Activated CD8-positive, alpha-beta memory T cell treated with anti-CD3 and anti-CD28 coated beads for 24 hours (primary cell): Measurements from ENCODE around the gene SAYSD1.
"Not testable (repeated sequence)": the region's sequence is repeated elsewhere in the genome, so short reads cannot be mapped to it uniquely, and the experiment has no call there.

Experiments
- DNase-seq: peaks from one replicate; pipeline ENCODE4 v3.0.0-alpha.2; 2020

SAYSD1 gene, protein sequence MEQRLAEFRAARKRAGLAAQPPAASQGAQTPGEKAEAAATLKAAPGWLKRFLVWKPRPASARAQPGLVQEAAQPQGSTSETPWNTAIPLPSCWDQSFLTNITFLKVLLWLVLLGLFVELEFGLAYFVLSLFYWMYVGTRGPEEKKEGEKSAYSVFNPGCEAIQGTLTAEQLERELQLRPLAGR

DNA sequence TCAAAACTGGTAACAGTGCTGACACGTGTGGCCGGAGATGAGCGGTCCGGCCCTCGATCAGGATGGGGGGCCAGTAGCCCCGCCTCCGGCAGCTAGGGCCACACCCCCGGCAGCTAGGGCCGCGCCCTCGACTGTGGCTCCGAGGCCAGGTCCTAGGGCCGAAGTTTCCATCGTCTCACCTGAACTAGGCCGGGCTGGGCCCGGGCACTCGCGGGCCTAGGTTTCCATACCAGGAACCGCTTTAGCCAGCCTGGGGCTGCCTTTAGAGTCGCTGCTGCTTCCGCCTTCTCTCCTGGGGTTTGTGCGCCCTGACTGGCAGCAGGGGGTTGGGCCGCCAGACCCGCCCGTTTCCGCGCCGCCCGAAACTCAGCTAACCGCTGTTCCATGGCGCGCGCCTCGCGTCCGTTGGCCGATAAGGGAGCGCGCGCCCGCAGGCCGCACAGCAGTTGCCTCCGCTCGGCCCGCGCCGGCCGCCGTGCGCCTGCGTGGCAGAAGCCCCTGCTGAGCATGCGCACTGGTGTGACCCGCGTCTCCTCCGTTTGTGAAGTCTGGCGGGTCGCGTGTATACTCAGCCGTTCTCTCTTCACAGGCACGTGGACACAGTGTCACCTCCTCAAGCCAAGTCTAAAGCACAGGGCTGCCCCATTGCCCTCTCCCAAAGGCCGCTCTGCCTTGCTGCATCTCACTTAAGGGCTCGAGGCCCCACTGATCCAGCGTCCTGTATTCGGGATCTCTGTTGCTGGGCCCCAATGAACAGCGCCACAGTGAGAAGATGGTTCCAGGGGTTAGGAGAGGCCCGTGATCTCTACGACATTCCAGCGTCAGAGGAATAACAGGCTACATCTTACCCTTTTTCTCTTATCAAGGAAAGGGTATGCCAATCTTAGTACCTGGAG, at the start of gene SAYSD1:
Gene SAYSD1, minus strand, starts transcription at position 483 of the 896 bp plus-strand sequence. Its CDS starts 97 bp downstream, at position 386.
- peak; percentile 95 for DNase-seq

DNA sequence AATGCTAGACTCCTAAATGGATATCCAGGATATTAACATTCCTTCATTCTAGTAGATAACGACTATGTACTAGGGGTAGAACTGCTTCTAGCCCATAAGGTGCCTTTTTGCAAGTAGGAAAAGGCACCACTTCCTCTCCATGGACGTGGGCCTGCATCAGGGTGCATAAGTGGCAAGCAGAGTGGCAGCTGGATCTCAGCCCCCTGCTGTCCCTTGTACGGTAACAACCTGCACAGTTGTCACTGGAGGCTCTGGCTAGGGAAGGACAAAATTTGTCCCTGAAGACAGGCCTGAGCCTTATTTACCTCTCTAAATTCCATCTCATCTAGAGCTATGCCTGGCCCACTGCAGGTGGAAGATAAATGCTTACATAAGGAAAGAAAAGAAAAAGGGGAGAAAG, 42.5 kb upstream of the SAYSD1 start:
- DNase-seq = no peak

DNA sequence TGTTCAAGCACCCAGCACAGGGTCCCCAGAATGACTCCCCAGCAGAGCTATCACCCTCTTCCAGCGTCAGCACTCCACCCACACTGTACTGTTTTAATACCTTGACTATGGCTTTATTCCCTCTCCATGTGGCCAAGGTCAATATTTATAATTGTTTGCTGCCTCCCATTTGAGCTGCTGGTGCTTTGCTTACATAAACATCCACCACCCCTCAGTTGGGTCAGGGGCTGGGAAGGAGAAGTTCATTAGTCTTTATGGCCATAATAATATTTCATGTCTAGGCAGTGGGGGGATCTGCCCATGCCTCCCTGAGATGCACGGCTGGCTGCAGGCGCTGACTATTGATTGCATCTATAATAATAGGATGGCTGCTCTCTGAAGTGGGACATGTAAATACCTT, 41.8 kb upstream of the SAYSD1 start:
- DNase-seq = no peak

DNA sequence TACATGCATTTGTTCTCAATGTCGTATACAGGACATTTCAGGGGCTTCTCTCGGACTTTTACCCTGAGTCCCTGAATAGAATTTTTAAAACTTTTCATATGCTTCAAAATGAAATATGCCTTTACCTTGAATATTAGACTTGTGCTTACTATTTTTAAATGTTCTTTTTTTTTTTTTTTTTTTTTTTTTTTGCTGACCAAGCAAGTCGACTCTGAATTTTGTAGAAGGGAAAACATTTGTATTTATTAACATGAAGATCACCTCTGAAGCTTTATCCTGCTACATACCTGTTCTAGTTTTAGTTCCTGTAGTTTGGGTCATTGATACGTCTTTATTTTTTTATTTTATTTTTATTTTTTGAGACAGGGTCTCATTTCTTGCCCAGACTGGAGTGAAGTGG, 39.7 kb upstream of the SAYSD1 start:
- DNase-seq = no peak

DNA sequence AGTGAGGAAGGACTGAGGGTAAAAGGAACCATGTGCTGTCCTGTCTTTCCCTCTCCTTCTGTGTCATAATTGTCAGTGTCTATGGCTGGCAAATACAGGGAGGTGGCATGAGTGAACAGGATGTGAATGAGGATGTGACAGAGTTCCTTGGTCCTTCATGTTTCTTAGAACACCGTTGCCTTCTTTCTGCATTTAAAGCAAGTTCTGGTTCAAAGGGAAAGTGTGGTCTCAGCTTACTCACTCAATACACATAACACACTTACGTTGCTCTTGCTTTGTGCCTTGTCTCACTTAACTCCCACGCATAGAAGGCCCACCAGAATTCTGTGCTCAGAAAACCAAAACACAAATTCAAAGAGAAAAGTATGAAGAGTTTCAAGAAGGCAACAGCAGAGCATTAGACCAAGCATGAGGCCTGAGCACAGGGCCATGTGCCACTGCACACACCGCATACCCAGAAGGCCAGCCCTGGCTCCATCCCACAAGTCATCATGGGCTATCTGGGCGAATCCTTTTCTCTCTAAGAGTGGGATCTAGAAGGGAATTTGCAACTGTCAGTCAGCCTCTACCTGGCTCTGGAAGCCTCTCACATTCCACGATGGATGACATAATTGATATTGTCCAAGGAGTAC, 38.9 kb upstream of the SAYSD1 start:
- peak; percentile 78 for DNase-seq

DNA sequence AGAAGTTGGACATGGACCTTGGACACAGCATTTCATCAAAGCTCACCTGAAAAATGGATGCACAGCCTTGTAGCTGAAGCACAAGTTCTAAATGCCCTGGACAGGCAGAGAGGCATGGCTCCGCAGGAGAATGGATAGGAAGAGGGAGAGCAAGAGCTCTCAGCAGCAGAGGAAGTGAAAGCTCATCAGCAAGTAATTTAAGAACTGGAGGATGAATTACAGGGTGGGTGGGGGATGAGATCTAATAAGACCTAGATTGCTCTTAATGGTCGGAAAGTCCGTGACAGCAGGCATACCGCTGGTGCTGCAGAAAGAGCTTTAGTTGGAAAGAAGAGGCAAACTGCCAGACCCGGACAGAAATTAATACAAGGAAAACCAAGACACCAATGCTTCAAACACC, 37.3 kb upstream of the SAYSD1 start:
- no peak for DNase-seq

DNA sequence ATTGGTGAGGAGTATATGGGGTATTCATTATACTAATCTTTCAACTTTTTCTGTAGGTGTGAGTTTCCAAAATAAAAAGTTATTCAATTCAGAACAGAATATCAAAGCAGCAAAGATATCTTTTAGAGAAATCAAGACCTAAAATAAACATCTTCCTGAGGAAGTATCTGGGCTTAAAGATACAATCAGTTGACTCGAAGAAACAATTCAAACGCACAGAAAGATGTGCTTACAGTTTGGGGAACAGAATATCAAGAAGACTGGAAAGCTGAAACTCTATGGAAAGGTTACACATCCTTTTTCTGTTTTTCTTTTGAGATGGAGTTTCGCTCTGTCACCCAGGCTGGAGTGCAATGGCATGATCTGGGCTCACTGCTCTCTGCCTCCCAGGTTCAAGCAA, 36.2 kb upstream of the SAYSD1 start:
- no peak for DNase-seq

DNA sequence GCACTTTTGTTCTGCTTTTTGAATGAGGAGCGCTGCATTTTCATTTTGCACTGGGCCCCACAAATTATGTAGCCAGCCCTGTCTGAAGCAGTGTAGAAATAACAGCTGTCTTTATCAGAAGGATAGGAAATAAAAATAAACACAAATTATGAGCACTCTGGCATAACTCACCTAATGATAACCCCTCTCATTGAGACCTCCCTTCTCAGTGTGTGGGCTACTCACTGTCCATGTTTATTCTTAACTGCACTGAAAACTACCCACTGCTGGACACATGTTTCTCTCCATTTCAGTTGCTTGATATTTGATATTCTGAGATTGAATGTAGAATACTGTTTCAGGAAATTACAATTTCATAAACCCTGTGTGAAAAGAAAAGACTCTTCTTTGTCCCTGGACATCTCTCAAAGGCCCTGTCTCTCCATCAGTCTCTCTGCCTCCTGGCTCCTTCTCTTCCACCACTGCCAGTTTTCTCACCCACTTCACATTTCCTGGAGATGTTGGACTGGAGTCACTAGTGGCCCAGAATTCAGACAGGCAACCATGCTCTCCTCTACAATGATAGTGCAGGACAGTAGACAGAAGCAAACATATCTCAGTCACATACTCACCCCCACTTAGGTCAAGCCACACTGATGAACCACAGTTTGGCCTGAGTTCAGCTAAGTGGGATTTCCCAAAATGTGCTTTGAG, 29.6 kb upstream of the SAYSD1 start:
- no peak for DNase-seq

DNA sequence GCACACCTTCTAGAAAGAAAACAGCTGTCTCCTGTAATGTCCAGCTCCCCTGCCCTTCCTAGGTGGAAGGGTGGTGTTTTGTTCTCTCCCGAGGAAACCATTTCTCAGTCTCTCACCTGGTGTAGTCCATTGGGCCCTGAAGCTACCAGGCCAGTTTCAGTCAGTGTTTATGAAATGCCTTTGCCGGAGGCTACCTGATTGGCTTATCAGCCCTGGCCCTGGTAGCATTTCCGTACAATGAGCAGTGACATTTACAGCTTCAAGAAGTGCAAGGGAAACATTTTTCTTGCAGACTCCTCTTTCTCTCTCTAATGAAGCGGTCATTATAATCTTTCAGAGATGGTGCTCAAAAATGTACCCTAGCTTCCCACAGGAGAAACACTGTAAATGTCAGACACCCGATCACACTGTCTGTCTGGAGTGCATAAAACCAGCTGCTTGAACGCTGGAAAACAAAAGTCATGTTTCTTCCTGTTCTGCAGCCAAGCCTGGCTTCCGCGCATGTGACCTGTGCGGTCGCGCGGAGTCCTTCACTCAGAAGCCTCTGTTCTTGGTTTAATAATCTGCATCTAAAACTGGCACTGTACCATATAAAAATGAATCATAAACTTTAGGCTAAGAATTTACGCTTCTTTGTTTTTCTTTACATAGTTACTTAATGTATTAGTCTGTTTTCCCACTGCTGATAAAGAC, 28.4 kb upstream of the SAYSD1 start:
- no peak for DNase-seq

DNA sequence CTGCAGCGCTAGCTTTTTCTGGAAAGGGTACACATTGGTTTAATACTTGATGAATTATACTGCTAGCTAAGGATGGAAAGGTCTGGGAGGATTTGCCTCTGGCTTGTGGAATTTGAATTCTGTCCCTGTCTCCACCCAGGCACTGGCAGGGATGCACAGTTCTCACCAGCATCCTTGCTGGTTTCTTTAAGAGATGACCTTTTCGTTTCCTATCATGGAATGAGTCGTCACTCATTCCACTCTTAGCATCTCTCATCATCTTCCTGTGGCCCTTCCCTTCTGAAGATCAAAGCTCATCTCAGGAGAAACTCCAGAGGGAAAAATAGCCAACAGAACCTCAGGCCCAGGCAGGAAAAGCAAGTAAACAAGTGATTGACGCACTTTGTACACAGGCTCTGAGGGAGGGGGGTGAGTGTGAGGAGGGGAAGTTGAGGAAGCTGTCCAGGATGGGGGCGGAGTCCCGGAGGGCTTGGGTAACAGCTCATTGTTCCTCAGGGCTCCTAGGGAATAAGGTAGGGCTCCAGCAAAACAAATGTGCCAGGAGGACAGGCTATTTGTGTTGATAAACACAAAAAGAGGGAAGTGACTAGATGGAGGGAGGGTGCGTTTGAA, 25.7 kb upstream of the SAYSD1 start:
- no peak for DNase-seq

DNA sequence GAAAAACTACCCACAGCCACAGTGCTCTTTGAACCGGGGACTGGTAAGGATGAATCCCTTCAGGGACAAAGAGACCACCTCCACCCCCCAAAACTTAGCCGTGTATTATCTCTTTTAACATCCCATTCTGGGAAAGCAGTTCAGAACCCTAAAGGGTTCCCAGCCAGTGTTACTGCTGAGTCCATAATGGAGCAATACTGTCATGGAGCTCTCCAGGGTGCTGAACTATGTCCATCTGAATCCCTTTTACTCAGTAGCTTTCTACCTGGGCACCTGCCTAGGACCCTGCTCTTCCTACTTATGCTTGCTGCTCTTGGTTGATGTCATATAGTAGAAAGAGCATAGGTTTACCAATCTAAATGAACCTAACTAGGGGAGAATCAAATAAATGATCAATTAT, 22.3 kb upstream of the SAYSD1 start:
- no peak for DNase-seq

DNA sequence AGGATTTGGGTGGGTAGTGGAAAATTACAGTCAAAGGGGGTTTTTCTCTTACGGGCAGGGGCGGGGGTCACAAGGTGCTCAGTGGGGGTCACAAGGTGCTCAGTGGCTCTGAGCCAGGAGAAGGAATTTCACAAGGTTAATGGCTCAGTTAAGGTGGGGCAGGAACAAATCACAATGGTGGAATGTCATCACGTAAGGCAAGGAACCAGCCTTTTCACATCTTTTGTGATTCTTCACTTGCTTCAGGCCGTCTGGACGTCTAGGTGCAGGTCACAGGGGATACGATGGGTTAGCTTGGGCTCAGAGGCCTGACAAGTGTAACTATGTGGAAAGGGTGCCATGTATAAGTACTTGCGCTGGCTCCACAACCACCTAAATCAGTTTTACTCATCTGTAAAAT, 21.2 kb upstream of the SAYSD1 start:
- DNase-seq = not testable (repeated sequence)

DNA sequence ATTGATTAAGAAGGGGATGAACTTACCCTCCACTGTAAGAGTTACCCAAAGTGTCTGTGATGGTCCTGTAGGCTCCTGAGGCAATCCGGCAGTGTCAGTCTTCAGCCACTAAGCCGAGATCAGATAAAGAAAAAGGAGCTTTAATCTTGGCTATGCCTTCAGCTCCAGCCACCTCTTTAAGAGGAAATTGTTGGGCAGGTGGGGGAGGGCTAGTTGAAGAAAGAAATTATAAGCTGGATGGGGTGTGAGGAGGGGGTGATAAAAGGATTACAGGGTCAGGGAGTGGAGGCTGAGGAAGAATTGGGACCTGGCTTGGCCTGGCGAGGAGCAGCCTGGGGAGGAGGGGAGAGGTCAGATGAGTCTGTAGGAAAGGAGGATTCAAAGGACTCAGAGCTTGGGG, 19.8 kb upstream of the SAYSD1 start:
- DNase-seq = not testable (repeated sequence)

DNA sequence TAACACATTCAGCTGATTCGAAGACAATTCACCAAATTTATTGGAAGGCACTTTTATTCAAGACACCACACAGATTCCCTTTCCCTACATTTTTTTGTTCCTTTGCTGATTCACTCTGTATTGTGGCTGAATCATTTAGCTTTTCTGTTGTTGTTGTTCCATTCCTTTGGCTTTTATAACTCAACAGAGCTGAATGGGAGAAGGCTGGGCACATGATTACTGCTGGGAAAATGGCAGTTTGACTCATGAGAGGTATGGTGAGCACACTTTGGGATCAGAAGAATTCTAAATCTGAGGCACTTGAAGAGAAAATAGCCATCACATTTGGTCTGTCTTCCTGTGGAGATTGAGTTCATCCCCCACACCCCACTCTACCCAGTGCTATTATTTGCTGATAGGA, 15.7 kb upstream of the SAYSD1 start:
- no peak for DNase-seq

DNA sequence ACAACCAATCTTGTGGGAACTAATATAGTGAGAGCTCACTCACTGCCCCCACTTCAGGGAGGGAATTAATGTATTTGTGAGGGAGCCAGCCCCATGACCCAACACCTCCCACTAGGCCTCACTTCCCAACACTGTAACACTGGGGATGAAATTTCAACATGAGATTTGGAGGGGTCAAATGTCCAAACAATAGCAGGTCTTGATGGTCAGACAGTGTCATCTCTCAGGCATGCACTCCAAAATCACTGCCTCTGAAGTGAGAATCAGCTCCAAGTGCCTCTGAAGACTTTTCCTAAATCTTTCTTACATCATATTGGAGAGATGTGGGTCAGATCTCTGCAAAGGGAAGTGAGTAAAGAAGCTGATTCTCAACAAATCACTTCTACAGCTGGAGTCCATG, 13.8 kb upstream of the SAYSD1 start:
- DNase-seq = no peak

DNA sequence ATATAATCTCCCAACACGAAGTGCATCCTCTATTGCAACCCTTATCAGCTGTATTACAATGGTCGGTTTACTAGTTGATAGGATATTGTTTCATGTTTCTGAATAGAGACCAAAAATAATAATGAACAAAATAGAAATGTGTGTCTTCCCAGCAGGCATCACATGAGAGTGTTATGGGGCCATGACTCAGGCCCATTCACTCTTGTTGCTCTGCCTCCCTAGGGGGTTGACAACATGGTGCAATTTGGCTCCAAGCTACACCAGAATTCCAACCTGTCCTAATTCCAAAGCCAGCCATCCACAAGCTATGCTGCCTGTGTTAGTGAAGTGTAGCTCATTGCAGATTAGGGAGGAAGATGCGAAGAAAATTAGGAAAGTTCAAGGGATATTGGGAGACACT, 13.1 kb upstream of the SAYSD1 start:
- DNase-seq = no peak

DNA sequence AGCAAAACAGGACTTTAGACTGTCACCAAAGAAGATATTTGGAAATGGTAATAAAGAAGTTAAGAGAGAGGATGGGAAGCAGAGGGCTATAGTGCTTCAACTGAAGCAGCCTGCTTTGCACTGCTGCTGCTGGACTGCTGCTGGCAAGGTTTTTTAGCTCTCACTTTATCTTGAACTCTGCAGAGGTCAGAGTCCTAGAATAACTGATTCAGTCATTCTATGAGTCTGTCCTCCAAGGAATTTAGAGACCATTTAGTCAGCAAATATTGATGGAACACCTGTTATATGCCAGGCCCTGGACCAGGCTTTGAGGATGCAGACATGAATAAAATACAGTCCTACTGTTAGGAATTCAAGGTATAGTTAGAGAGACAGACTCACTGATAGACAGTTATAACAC, 9.1 kb upstream of the SAYSD1 start:
- DNase-seq = no peak

DNA sequence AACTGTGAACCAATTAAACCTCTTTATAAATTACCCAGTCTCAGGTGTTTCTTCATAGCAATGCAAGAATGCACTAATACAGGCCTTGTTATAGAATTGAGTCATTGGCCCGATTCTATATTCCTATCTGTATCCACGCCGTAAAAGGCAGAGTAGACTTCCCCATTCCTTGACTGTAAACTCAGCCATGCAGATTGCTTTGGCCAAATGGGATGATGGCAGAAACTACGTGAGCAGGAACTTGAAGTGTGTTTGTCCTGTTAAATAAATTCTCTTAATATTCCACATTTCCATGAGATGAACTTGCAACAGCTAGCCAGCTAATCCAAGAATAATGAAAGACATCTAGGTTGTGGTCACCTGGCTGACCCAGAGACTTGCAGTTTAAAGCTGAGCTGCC, 3.9 kb upstream of the SAYSD1 start:
- no peak for DNase-seq

DNA sequence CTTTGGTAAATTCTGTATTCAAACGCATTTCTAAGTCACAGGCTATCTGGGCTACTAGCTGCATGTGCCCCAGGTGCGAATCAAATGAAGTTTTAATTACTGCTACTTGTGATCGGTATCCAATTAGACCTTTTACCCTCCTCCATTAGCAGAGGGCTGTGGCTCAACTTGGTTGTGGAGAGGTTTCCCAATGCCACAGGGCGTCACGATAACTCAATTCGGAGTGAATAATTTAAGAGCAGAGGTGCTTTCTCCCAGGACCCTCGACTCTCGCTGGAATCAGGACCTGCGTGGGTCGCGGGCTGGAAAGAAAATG, 640 bp downstream of the SAYSD1 start:
- DNase-seq = no peak

DNA sequence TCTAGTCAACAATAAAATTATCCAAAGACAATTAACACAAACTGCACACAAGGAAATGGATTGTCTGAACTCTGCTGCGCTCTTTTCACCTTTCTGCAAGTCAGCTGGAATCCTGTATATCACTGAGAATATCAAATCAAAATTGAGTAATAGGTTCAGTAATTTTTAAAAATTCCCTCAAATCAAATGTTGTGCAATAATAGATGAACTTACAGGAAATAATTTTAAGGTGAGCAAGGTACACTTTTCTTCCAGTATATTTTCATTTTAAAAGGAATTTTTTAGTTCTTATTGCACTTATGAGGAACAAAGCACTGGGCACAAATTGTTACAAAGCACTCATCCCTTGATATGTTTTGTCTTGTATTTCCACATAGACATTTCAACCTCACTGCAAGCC, 1.2 kb downstream of the SAYSD1 start:
- no peak for DNase-seq

DNA sequence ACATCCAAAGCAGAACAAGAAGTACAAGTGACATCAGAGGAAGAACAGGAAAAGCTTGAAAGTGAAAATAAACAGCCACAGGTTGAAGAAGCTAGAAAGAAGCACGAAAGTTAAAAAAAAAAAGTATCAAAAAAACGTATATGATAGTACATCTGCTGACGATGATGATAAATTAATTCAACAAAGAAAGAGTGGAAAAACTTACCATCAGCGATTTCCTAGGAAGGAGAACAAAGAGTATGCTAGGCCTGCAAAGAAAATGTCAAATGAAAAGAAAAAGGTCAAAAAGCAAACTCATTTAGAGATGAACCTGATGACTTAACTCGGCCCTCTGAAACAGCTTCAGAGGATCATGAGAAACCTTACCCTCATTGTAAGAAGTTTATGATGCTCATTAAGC, 3.7 kb downstream of the SAYSD1 start:
- no peak for DNase-seq

DNA sequence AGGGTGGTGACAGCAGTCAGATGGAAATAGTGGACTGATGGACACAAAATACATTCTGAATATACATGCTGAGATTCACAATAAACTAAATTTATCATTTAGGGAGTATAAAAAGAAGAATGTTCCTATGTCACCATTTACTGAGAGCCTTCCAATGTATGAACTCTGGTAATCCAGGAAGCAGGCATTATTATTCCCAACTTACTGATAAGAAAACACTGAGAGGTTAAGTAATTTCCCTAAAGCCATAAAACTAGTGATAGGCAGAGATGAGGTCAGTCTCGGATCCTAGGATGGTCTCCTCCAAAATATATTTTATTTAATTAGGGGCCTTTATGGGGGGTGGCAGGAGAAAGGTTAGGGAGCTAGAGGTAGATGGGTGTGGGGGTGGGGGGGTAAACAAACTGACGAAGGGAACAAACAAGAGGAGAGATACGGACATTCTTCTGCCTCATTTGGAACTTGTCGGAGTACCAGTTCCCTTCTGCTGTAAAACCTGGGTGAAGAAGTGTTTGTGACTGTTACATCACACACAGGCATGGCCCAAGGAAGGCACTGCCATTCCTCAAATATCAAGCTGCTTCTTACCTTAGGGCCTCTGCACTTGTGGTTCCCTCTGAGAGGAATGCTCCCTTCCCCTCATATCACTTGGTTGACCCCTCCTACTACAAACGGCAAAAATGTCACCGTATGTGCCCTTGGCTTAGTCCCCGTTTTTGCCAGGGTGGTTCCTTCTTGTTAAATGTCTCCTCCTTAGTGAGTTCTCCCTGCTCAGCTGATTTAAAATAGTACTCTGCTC, 6.7 kb downstream of the SAYSD1 start:
- no peak for DNase-seq
